GM12878 (cell line): ENCODE results near the gene GTF2A1. TPM values are rescaled to one million over a fixed set of nuclear protein-coding genes. Genes with fewer than 3 reads are reported as not detected.

Experiments
- ATAC-seq: fragments of 200-7000 bp; cut with Tn5 transposase; 3 replicates; pipeline ENCODE4 v1.9.1; 2020; ENCODE audit warnings: mild to moderate bottlenecking, moderate library complexity
- BruUV-seq: library from RNA; stranded (reverse); fragments of 400-500 nt; replicated peaks from 2 replicates; lab custom pipeline; 2021; lab: Mats Ljungman, UMichigan
- CTCF ChIA-PET: fragments of 300-600 bp; sonication (Branson Sonifier 250); formaldehyde crosslinking; extraction: SDS; loops from one replicate; lab custom pipeline; 2021; ENCODE audit warnings: inconsistent platforms; lab: Yijun Ruan, JAX
- POLR2A ChIA-PET: fragments of 350-600 bp; formaldehyde crosslinking; extraction: SDS; loops from one replicate; lab custom pipeline; 2021; ENCODE audit warnings: inconsistent platforms; lab: Charles Lee
- RAD21 ChIA-PET: fragments of 300-600 bp; sonication (Branson Sonifier 250); formaldehyde crosslinking; loops from one replicate; lab custom pipeline; 2023; ENCODE audit warnings: antibody characterized with exemption; ENCODE audit not compliant: unreplicated experiment; lab: Charles Lee
- SMC1A ChIA-PET: fragments of 300-600 bp; sonication (Branson Sonifier 250); formaldehyde crosslinking; loops from one replicate; lab custom pipeline; 2023; ENCODE audit not compliant: unreplicated experiment, uncharacterized antibody; lab: Charles Lee
- DNase-seq: peaks from one replicate; pipeline ENCODE4 v3.0.0-alpha.2; 2011; ENCODE audit warnings: low read depth, low spot score
- FAIRE-seq: peaks from 3 replicates; lab custom pipeline; 2011; peaks lifted over from hg19 to GRCh38; lab: Jason Lieb, UNC
- H2AFZ ChIP-seq: 2 replicates; pipeline ENCODE4 v1.6.0; 2011; ENCODE audit warnings: low read depth, low read length, control low read depth; ENCODE audit not compliant: control insufficient read depth
- H3K27ac ChIP-seq: 2 replicates; pipeline ENCODE4 v1.5.1; 2011; ENCODE audit warnings: control low read depth; ENCODE audit not compliant: control insufficient read depth, insufficient read depth
- H3K27me3 ChIP-seq, 2 experiments: replicated peaks in 1 of 2; 2 replicates each; pipeline versions ENCODE4 v1.6.0 to v1.6.1; 2011; ENCODE audit warnings: low read length in 1 of 2; ENCODE audit not compliant: control insufficient read depth in 2 of 2, insufficient read depth in 2 of 2
- H3K36me3 ChIP-seq, 2 experiments: 2 replicates each; pipeline ENCODE4 v1.5.1; 2011; ENCODE audit warnings: low read length in 1 of 2; ENCODE audit not compliant: control insufficient read depth in 2 of 2, insufficient read depth in 2 of 2
- H3K4me1 ChIP-seq: 2 replicates; pipeline ENCODE4 v1.6.1; 2011; ENCODE audit warnings: mild to moderate bottlenecking, low read length, moderate library complexity, mixed read lengths; ENCODE audit not compliant: control insufficient read depth, insufficient read depth
- H3K4me2 ChIP-seq: 2 replicates; pipeline ENCODE4 v1.6.0; 2011; ENCODE audit warnings: control low read depth; ENCODE audit not compliant: control insufficient read depth, insufficient read depth
- H3K4me3 ChIP-seq: fragments of 200-600 bp; sonication (generic); 2 replicates; pipeline ENCODE4 v1.5.1; 2016
- H3K79me2 ChIP-seq: 2 replicates; pipeline ENCODE4 v1.6.0; 2011; ENCODE audit warnings: low read length; ENCODE audit not compliant: control insufficient read depth, insufficient read depth
- H3K9ac ChIP-seq: 2 replicates; pipeline ENCODE4 v1.8.0; 2011; ENCODE audit warnings: low read length, control low read depth, mixed read lengths; ENCODE audit not compliant: control insufficient read depth, insufficient read depth
- H3K9me3 ChIP-seq: replicated peaks from 3 replicates; pipeline ENCODE4 v1.5.1; 2011; ENCODE audit warnings: mild to moderate bottlenecking, low read length; ENCODE audit not compliant: control insufficient read depth, insufficient read depth
- H4K20me1 ChIP-seq: 2 replicates; pipeline ENCODE4 v1.6.0; 2011; ENCODE audit not compliant: control insufficient read depth, insufficient read depth
- ATF7 ChIP-seq: fragments of 450-650 bp; IDR thresholded peaks from 2 replicates; pipeline ENCODE4 v1.6.1; 2016; ENCODE audit warnings: low read depth, mild to moderate bottlenecking
- BCL3 ChIP-seq: IDR thresholded peaks from 2 replicates; pipeline ENCODE4 v1.6.1; 2011; ENCODE audit warnings: borderline replicate concordance, low read depth, mild to moderate bottlenecking, moderate library complexity, low read length; ENCODE audit not compliant: insufficient read depth, poor library complexity, severe bottlenecking
- CREM ChIP-seq: IDR thresholded peaks from 2 replicates; pipeline ENCODE4 v1.6.1; 2014; ENCODE audit warnings: antibody characterized with exemption, low read depth
- GABPA ChIP-seq: IDR thresholded peaks from 2 replicates; pipeline ENCODE4 v1.6.1; 2014; ENCODE audit warnings: antibody characterized with exemption, low read depth, mild to moderate bottlenecking, inconsistent platforms
- HDGF ChIP-seq: fragments of 450-650 bp; IDR thresholded peaks from 2 replicates; pipeline ENCODE4 v1.6.1; 2016; ENCODE audit warnings: antibody characterized with exemption
- IRF3 ChIP-seq: fragments of 450-650 bp; IDR thresholded peaks from 2 replicates; pipeline ENCODE4 v1.6.1; 2014; ENCODE audit warnings: mild to moderate bottlenecking
- LARP7 ChIP-seq: fragments of 450-650 bp; IDR thresholded peaks from 2 replicates; pipeline ENCODE4 v1.6.1; 2017; ENCODE audit warnings: mild to moderate bottlenecking
- NFIC ChIP-seq: IDR thresholded peaks from 2 replicates; pipeline ENCODE4 v1.6.1; 2012; ENCODE audit warnings: low read depth, mild to moderate bottlenecking, inconsistent platforms, low read length, moderate library complexity
- POLR2AphosphoS2 ChIP-seq: IDR thresholded peaks from 2 replicates; pipeline ENCODE4 v1.6.1; 2011; ENCODE audit warnings: low read depth, mild to moderate bottlenecking, low read length, improper control_type of control experiment, moderate library complexity
- PRDM15 ChIP-seq: fragments of 450-650 bp; formaldehyde crosslinking; IDR thresholded peaks from 2 replicates; pipeline ENCODE4 v1.4.0; 2020; ENCODE audit warnings: mild to moderate bottlenecking, moderate library complexity
- ZBED1 ChIP-seq: IDR thresholded peaks from 2 replicates; pipeline ENCODE4 v1.6.1; 2016; ENCODE audit warnings: borderline replicate concordance
- in situ Hi-C: fragments of 300-500 bp; cut with MboI; formaldehyde crosslinking; loops from 9 replicates; pipeline ENCODE4 v1.14.3; 2018; ENCODE audit warnings: mixed read lengths
- intact Hi-C: fragments of 100-400 bp; cut with micrococcal nuclease; formaldehyde crosslinking; loops from one replicate; pipeline ENCODE4 v1.14.2; 2022; ENCODE audit not compliant: unreplicated experiment
- polyA plus RNA-seq, 11 experiments: library from polyadenylated mRNA; depleted of rRNA in 4 of 11; unstranded in 6 of 11; stranded (reverse) in 5 of 11; fragments of >200 nt; fragmentation: Nextera tagmentation in 4 of 11; fragmentation: Illumina TruSeq in 1 of 11; extraction: Ambion mirVana in 4 of 11; extraction: Trizol in 1 of 11; gene quantifications; 1 replicate in 1 of 11; 2 replicates in 10 of 11; pipeline versions ENCODE4 v1.2.1 to v1.2.3, GENCODE V29; 2011 to 2016; ENCODE audit warnings: inconsistent platforms in 2 of 11, missing spikeins in 2 of 11, low read depth in 1 of 11
- total RNA-seq, 4 experiments: library from RNA; depleted of rRNA in 3 of 4; stranded (reverse); fragments of >200 nt in 3 of 4; fragmentation: Illumina TruSeq in 1 of 4; extraction: Trizol in 1 of 4; gene quantifications; 2 replicates each; pipeline versions ENCODE4 v1.2.1 to v1.2.3, GENCODE V29; 2013 to 2021
- TF ChIP-seq, protein P1 (sequence below): IDR thresholded peaks from 2 replicates; pipeline ENCODE4 v1.6.1; 2012; ENCODE audit warnings: low read depth, low read length, improper control_type of control experiment

The GTF2A1 gene
- total and polyA plus RNA-seq, 10 of the 15 experiments (the other 5 are each of a cell fraction or from before 2014, with no cell fraction given) = 2.5 to 28.7 (median 14.9) TPM

- TF ChIP-seq PRDM15 (no peak), CREM (no peak), IRF3 (no peak), NFIC (no peak)
Measured at GRCh38 chr14:81179631-81180030, 41.1 kb downstream of the GTF2A1 start (continued).

DNA sequence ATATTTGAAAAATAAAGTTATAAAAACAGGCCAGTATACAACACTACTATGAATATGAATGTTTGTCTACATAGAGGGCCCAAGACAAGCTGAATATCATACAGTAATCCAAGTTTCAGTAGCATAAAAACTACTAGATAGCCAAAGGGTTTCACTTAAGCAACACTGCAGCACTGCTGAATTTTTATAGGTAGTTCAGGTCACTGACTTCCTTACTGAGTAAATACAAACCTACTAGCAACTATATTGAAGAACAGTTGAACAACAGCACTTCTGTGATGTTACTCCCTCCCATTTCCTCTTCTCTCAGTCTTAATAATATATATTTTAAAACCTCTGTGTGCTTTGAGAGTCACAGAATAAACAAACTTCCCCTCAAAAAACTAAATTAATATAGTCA, 42.7 kb downstream of the GTF2A1 start:
- SMC1A ChIA-PET = interaction anchor here (0.6 to 2.4 kb wide), 5 partner anchors 10 to 275 kb away, joined by 3 to 6 read pairs (median 3); no protein-coding TSS in a partner anchor
- H3K9me3 ChIP-seq = no peaks in the 10 kb centered on the region
- peak overlapping the region; percentile 66; the same call in 1 of the 2 replicates for H3K27ac ChIP-seq
- no TSS peak for BruUV-seq
- H3K4me2 ChIP-seq = peak overlapping the region; percentile 69
- no peaks in the 10 kb centered on the region for H3K79me2 ChIP-seq
- intact Hi-C loops (no loop called here), in situ Hi-C loops (no loop called here)
- no peak overlapping the region for H2AFZ ChIP-seq
- peaks cover 16% of the 10 kb centered on the region for H3K4me1 ChIP-seq
- ATAC-seq = no peak
- peaks cover 1 to 2% of the 10 kb centered on the region in 2 experiments; a peak in 1 of 4 replicates for H3K36me3 ChIP-seq
- CTCF ChIA-PET = interaction anchor here (1.0 to 5.7 kb wide), 4 partner anchors 7 to 287 kb away, joined by 3 to 38 read pairs (median 6); no protein-coding TSS in a partner anchor
- H3K27me3 ChIP-seq = no peaks in the 10 kb centered on the region
- TF ChIP-seq ZBED1 (no peak), HDGF (no peak), BCL3 (no peak), LARP7 (no peak), POLR2AphosphoS2 (no peak), ATF7 (no peak), GABPA (no peak)
- TF ChIP-seq, protein P1, sequence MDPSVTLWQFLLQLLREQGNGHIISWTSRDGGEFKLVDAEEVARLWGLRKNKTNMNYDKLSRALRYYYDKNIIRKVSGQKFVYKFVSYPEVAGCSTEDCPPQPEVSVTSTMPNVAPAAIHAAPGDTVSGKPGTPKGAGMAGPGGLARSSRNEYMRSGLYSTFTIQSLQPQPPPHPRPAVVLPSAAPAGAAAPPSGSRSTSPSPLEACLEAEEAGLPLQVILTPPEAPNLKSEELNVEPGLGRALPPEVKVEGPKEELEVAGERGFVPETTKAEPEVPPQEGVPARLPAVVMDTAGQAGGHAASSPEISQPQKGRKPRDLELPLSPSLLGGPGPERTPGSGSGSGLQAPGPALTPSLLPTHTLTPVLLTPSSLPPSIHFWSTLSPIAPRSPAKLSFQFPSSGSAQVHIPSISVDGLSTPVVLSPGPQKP = no peak
- TF ChIP-seq, all 136 proteins: peak for 0
- H4K20me1 ChIP-seq = no peaks in the 10 kb centered on the region
- H3K4me3 ChIP-seq = no peak overlapping the region
- POLR2A ChIA-PET = interaction anchor here (2.2 kb wide), 1 partner anchor 41 kb away, joined by 5 read pairs; no protein-coding TSS in a partner anchor
- DNase-seq (no peak), FAIRE-seq (no peak)
- RAD21 ChIA-PET = interaction anchor here (1.5 kb wide), 1 partner anchor 10 kb away, joined by 3 read pairs; no protein-coding TSS in a partner anchor
- no peak overlapping the region for H3K9ac ChIP-seq
